ENCODE results near the gene CSK. TPM values are rescaled to one million over a fixed set of nuclear protein-coding genes. Genes with fewer than 3 reads are reported as not detected.

Gene CSK
- total and polyA plus RNA-seq, 2 of the 8 experiments (the other 6 are each of a cell fraction or from before 2014, with no cell fraction given): 13.7 to 50.2 TPM

DNA sequence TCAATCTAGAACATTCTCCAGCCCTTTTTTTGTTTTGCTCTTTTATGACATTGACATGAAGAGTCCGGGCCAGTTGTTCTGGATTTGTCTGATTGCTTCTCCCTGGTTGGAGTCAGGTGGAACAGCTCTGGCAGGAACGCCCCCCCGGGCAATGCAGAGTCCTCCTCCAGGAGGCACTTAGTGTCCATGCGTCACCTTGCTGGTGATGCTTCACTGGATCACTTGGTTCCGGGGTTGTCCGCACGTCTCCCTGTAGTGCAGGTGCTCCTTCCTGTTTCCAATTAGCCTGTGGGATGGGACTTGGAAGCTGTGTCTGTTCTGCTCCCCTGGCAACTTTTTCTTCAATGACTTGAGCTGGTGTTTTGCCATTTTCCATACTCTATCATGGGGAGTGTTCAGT is 9.8 kb downstream of the CSK start (continued):
- TF ChIP-seq CEBPB (IDR thresholded peaks at IDR 0.05; ENCODE audit: low read depth, low read length) (no peak), TBP (IDR thresholded peaks at IDR 0.05; ENCODE audit: low read depth, low read length) (no peak), SP1 (IDR thresholded peaks at IDR 0.05; ENCODE audit: low read depth, low read length) (no peak), YY1 (IDR thresholded peaks at IDR 0.05; ENCODE audit: low read depth, low read length) (no peak)
- TF ChIP-seq, protein P1, sequence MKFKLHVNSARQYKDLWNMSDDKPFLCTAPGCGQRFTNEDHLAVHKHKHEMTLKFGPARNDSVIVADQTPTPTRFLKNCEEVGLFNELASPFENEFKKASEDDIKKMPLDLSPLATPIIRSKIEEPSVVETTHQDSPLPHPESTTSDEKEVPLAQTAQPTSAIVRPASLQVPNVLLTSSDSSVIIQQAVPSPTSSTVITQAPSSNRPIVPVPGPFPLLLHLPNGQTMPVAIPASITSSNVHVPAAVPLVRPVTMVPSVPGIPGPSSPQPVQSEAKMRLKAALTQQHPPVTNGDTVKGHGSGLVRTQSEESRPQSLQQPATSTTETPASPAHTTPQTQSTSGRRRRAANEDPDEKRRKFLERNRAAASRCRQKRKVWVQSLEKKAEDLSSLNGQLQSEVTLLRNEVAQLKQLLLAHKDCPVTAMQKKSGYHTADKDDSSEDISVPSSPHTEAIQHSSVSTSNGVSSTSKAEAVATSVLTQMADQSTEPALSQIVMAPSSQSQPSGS (IDR thresholded peaks at IDR 0.05; ENCODE audit: low read length): no peak
